GM12878 (cell line): ENCODE data around the gene SERBP1. TPM values are rescaled to one million over a fixed set of nuclear protein-coding genes. Genes with fewer than 3 reads are reported as not detected.

Source experiments
- ASH2L ChIP-seq: fragments of 300-600, 200-600 bp; sonication (generic); IDR thresholded peaks from 2 replicates; pipeline ENCODE4 v1.6.1; 2017; ENCODE audit warnings: low read depth, mild to moderate bottlenecking, borderline replicate concordance
- ATF2 ChIP-seq: IDR thresholded peaks from 2 replicates; pipeline ENCODE4 v1.6.1; 2012; ENCODE audit warnings: low read length, inconsistent platforms
- CREM ChIP-seq: IDR thresholded peaks from 2 replicates; pipeline ENCODE4 v1.6.1; 2014; ENCODE audit warnings: antibody characterized with exemption, low read depth
- CUX1 ChIP-seq: IDR thresholded peaks from 2 replicates; pipeline ENCODE4 v1.6.1; 2012; ENCODE audit warnings: improper control_type of control experiment, low read depth, low read length; ENCODE audit not compliant: insufficient replicate concordance
- DPF2 ChIP-seq: fragments of 450-650 bp; IDR thresholded peaks from 2 replicates; pipeline ENCODE4 v1.6.1; 2017; ENCODE audit warnings: mild to moderate bottlenecking
- HDGF ChIP-seq: fragments of 450-650 bp; IDR thresholded peaks from 2 replicates; pipeline ENCODE4 v1.6.1; 2016; ENCODE audit warnings: antibody characterized with exemption
- IKZF2 ChIP-seq, 2 experiments: fragments of 450-650 bp; IDR thresholded peaks; 2 replicates each; pipeline ENCODE4 v1.6.1; 2017; ENCODE audit warnings: mild to moderate bottlenecking in 2 of 2, moderate library complexity in 2 of 2
- MTA2 ChIP-seq: fragments of 450-650 bp; IDR thresholded peaks from 2 replicates; pipeline ENCODE4 v1.6.1; 2016; ENCODE audit warnings: low read depth, mild to moderate bottlenecking, moderate library complexity
- NFIC ChIP-seq: IDR thresholded peaks from 2 replicates; pipeline ENCODE4 v1.6.1; 2012; ENCODE audit warnings: low read depth, mild to moderate bottlenecking, inconsistent platforms, low read length, moderate library complexity
- NFYA ChIP-seq: IDR thresholded peaks from 2 replicates; pipeline ENCODE4 v1.6.1; 2011; ENCODE audit warnings: low read depth, mild to moderate bottlenecking, low read length, improper control_type of control experiment, borderline replicate concordance
- REST ChIP-seq: IDR thresholded peaks from 2 replicates; pipeline ENCODE4 v1.6.1; 2012; ENCODE audit warnings: mild to moderate bottlenecking, low read depth, low read length
- SIX5 ChIP-seq: IDR thresholded peaks from 2 replicates; pipeline ENCODE4 v1.6.1; 2011; ENCODE audit warnings: mild to moderate bottlenecking, low read depth, low read length, moderate library complexity; ENCODE audit not compliant: severe bottlenecking
- SMC3 ChIP-seq: IDR thresholded peaks from 2 replicates; pipeline ENCODE4 v1.6.1; 2011; ENCODE audit warnings: low read length, improper control_type of control experiment, borderline replicate concordance
- STAT1 ChIP-seq: fragments of 450-650 bp; conservative IDR thresholded peaks from 2 replicates; pipeline ENCODE4 v1.6.1; 2014; ENCODE audit warnings: antibody characterized with exemption, mild to moderate bottlenecking
- STAT3 ChIP-seq: IDR thresholded peaks from 2 replicates; pipeline ENCODE4 v1.6.1; 2011; ENCODE audit warnings: low read depth, low read length, improper control_type of control experiment
- USF1 ChIP-seq: IDR thresholded peaks from 2 replicates; pipeline ENCODE4 v1.6.1; 2011; ENCODE audit warnings: borderline replicate concordance, low read depth, mild to moderate bottlenecking, moderate library complexity, mixed read lengths, low read length; ENCODE audit not compliant: insufficient read depth; ENCODE audit errors: extremely low read length
- ZBED1 ChIP-seq: IDR thresholded peaks from 2 replicates; pipeline ENCODE4 v1.6.1; 2016; ENCODE audit warnings: borderline replicate concordance
- ZNF217 ChIP-seq: fragments of 450-650 bp; IDR thresholded peaks from 2 replicates; pipeline ENCODE4 v1.6.1; 2017; ENCODE audit warnings: antibody characterized with exemption, mild to moderate bottlenecking
- polyA plus RNA-seq, 11 experiments: library from polyadenylated mRNA; depleted of rRNA in 4 of 11; unstranded in 6 of 11; stranded (reverse) in 5 of 11; fragments of >200 nt; fragmentation: Nextera tagmentation in 4 of 11; fragmentation: Illumina TruSeq in 1 of 11; extraction: Ambion mirVana in 4 of 11; extraction: Trizol in 1 of 11; gene quantifications; 1 replicate in 1 of 11; 2 replicates in 10 of 11; pipeline versions ENCODE4 v1.2.1 to v1.2.3, GENCODE V29; 2011 to 2016; ENCODE audit warnings: inconsistent platforms in 2 of 11, missing spikeins in 2 of 11, low read depth in 1 of 11
- total RNA-seq, 4 experiments: library from RNA; depleted of rRNA in 3 of 4; stranded (reverse); fragments of >200 nt in 3 of 4; fragmentation: Illumina TruSeq in 1 of 4; extraction: Trizol in 1 of 4; gene quantifications; 2 replicates each; pipeline versions ENCODE4 v1.2.1 to v1.2.3, GENCODE V29; 2013 to 2021

The SERBP1 gene
- total and polyA plus RNA-seq, 10 of the 15 experiments (the other 5 are each of a cell fraction or from before 2014, with no cell fraction given), result 76.7 to 509 (median 384) TPM

GRCh38 chr1:67430358-67431155 lies at the start of gene SERBP1 (continued):
- TF ChIP-seq CREM, result peak; percentile 85
- TF ChIP-seq REST, result no peak
- peak; percentile 21; the same call in 1 of the 2 replicates for TF ChIP-seq ZBED1
- TF ChIP-seq ZNF217, result 0 out of 2 replicates have a peak, but pooled peaks have one; percentile 35
- TF ChIP-seq ATF2, result no peak; the same call in 1 of the 2 replicates
- TF ChIP-seq SIX5, result peak; percentile 85
- TF ChIP-seq DPF2, result peak; percentile 80
- peak; percentile 83 to 88; a peak in 3 of 4 replicates for TF ChIP-seq IKZF2 (IDR thresholded peaks at IDR 0.05)
- no peak; the same call in 1 of the 2 replicates for TF ChIP-seq NFIC
- no peak for TF ChIP-seq SMC3
- no peak for TF ChIP-seq STAT3
- peak; percentile 77 for TF ChIP-seq HDGF
- TF ChIP-seq USF1, result peak; percentile 24
- no peak for TF ChIP-seq NFYA
- TF ChIP-seq ASH2L, result no peak
- TF ChIP-seq CUX1, result no peak
- peak; percentile 63; the same call in 1 of the 2 replicates for TF ChIP-seq MTA2
- 0 out of 2 replicates have a peak, but pooled peaks have one; percentile 16 for TF ChIP-seq STAT1
